Midbrain (tissue), 1 donor: ENCODE results near the gene INPP5B.
A peak's percentile ranks its signal among the peaks of the same experiment; 100 is the strongest.

ENCODE experiments used
- DNase-seq: peaks from one replicate; lab custom pipeline; 2025; lab: John Stamatoyannopoulos, UW

The INPP5B gene

GRCh38 chr1:37872692-37873091 lies 74.2 kb downstream of the INPP5B start:
- no peak for DNase-seq

- DNase-seq, result no peak
Measured at GRCh38 chr1:37868466-37868865, 78.4 kb downstream of the INPP5B start.

- no peak for DNase-seq
Measured at GRCh38 chr1:37867784-37868183, 79.1 kb downstream of the INPP5B start.

DNA sequence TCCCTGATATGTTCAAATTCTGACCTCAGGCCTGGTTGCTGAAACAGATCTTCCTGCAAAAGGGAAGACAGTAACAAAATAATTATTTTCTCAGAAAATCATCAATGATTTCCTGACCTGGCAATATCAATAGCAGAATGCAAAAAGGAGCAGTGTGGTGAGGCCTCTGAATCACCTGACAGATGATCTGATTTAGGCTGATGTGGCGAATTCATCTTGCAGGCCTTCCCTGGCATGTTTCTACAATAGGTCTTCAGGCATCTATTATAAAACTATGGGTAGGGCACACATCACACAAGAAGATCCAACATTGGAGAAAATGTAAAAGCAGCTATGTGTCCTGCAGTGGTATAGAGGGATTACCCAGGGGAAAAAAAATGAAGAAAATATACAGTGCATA lies 80.4 kb downstream of the INPP5B start:
- DNase-seq, result no peak

DNA sequence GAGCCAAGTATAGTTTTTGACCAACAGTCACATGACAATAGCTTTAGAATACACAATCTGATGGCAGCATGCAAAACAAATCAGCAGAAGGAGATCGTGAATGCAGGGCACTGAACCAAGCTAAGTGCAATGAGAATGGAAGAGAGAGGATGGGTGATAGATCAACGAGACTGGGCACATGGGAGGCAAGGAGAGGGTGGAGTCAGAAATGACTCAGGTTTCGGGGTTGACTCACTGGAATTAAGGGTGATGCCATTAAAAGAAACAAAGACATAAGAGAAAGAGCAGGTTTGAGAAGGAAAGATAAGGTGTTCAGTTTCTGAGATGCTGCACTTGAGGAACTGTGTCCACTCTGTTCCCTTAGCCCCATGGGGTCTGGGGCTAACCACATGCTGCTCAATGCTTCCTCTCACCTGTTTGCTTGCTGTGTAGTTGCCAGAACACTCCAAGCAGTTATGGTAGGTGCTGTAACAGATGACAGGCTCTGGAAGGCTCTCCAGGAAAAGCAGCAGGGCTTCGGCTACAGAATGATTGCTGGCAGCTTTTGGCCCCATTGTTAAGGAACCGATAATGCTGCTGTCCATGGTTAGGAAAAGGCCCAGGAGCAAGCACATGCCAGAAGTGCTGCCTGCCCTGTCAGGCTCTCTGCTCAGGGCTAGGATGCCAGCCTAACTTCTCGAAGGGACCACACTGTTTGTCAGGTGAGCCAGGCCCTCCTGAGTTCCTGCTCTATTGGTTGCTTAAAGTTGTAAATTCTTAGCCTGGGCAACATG lies 81.3 kb downstream of the INPP5B start:
- no peak for DNase-seq

DNA sequence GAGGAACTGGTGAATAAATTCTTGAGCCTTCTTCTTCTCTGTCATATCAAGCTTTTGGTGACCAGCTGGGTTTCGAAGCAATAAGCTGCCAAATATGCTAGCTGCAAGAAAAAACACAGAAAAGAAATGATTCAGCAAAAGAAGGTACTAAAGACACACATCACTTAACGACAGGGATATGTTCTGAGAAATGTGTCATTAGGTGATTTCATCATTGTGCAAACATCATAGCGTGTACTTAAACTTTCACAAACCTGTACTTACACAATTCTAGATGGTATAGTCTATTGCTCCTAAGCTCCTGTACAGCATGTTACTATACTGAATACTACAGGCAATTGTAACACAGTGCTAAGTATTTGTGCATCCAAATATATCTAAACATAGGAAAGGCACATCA lies 84.5 kb downstream of the INPP5B start:
- DNase-seq, result no peak

GRCh38 chr1:37861151-37861550 lies 85.7 kb downstream of the INPP5B start:
- no peak for DNase-seq

GRCh38 chr1:37860346-37860666 lies 86.5 kb downstream of the INPP5B start:
- no peak for DNase-seq

DNA sequence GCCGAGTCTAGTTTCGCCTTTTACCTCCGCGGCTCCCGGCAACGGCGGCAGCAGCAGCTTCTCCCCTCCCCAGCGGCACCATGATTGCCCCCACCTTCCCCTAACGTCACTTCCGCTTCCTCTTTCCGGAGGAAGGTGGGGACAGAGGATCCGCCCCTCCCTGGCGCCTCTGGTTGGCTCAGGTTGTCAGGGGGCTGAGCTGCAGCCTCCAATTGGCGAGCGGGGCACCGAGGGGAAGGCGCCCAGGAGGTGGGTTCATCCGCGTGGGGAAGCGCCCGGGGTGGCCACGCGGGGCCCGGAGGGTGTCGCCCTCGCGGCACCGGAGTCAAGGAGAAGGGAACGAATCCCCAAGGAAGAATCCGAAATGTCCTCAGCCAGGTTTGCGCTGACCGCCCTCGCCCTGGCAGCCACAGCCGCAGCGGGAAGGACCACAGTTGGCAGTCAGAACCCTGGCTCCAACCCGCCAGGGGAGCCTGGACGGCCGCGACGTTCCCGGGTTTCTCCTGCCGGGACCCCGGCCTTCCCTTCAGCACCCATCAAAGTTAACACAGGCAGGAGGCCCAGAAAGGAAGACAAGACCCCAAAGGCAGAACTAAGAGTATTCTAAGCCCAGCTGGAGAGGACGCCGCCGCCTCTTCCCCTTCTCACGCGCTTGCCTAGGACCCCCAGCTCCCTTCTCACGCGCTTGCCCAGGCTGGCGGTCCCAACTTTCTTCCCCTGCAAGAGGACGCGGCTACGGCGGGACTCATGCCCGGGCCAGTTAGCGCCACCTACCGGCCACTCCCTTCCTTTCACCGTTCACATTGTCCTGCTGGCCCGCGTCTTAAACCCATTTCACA lies 87.1 kb downstream of the INPP5B start, which contains the start of gene MTF1:
Gene MTF1 (minus strand): TSS at position 86 of the 839 bp plus-strand sequence. CDS start 1,934 bp downstream, outside the sequence.
- peak; percentile 98 for DNase-seq

DNA sequence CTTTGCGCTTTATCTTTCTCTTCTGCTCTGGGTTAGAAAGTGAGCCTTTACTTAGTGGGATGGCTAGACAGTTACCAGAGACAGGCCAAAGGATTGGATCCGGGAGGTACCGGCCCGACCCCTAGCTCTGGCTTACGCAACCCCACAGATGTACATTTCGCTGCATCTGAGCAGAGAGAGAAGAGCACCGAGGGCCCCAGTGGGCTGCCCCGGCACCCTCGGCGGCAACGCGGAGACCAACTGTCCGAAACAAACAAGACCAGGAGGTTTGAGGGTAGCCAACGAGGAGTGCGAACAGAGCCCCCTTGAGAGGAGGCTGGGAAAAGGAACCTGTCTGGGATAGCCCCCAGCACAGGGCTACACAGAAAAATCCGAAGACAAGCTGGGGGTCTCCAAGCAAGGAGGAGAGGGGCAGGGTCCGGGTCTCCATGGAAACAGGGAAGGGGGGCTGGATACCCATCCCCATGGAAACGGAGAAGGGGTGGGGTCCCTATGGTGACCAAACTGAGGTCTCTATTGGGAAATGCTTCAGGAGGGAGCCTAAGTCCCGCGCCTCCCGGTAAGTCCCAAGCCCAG lies 87.8 kb downstream of the INPP5B start:
- DNase-seq, result no peak

GRCh38 chr1:37854406-37854805 lies 92.4 kb downstream of the INPP5B start:
- no peak for DNase-seq

- no peak for DNase-seq
Measured at GRCh38 chr1:37853157-37853556, 93.7 kb downstream of the INPP5B start.

GRCh38 chr1:37851782-37852210 lies 95.1 kb downstream of the INPP5B start:
- no peak for DNase-seq

- no peak for DNase-seq
Measured at GRCh38 chr1:37851262-37851661, 95.6 kb downstream of the INPP5B start.

DNA sequence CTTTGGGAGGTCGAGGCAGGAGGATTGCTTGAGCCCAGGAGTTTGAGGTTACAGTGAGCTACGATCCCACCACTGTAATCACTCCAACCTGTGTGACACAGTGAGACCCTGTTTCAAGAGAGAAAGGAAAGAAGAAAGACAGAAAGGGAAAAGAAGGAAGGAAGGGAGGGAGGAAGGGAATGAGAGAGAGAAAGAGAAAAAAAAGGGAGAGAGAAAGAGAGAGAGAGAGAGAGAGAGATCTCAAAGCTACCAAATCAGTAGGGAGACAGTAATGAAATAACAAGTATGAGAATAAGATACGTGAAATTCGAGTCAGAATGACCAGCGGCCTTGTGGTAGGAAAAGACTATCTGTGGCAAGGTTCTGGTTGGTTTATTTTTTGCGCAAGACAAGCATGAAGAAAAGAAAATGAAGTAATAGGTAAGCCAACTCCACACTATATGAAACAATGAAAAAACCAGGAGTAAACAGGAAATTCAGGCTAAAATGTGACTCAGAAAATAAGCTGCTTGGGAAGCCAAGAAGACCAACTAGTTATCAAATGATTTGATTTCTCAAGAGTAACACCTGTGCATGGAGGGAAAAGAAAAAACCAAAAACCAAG lies 96.4 kb downstream of the INPP5B start:
- DNase-seq, result no peak

GRCh38 chr1:37849480-37849879 lies 97.4 kb downstream of the INPP5B start:
- no peak for DNase-seq

- no peak for DNase-seq
Measured at GRCh38 chr1:37846647-37847339, 100.1 kb downstream of the INPP5B start.

DNA sequence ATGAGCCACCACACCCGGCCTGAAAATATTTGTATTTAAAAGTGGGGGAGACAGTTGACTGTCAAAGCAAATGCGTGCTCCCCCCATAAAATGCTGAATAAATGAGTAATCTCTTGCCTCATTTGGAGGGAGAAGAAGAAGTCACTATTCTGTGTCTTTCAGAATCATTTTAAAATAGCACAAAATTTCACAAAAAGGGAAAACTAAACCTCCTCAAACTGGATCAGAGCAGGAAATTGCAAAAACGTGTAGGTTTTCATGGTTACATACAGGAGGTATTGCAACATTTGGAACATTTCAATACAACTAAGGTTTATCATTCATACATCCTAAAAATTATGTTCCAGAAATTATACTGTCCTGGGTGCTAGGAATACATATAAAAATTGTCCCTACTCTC lies 101.1 kb downstream of the INPP5B start:
- no peak for DNase-seq

DNA sequence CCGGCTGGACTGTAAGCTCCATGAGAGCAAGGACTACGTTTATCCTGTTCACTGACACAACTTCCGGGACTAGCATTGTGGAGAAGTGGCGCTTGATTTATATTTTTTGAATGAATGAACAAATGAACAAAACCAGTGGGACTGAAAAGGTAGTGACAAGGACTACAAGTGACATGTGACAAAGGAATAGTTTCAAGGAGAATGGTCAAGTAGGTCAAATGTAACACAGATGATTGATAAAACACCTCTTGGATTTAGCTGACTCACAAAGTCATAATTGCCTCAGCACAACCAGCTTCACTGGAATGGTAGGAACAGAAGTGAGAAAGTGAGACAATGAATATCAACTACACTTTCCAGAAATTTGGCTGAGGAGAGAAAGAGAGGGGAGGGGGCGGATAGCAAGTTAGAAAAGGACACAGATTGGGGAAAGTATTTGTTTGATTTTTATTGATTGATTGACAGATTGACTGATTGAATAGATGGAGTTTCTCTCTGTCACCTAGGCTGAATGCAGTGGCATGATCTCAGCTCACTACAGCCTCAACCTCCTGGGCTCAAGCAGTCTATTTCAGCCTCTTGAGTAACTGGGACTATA lies 101.7 kb downstream of the INPP5B start:
- DNase-seq, result no peak

- DNase-seq, result no peak
Measured at GRCh38 chr1:37844536-37844935, 102.3 kb downstream of the INPP5B start.

DNA sequence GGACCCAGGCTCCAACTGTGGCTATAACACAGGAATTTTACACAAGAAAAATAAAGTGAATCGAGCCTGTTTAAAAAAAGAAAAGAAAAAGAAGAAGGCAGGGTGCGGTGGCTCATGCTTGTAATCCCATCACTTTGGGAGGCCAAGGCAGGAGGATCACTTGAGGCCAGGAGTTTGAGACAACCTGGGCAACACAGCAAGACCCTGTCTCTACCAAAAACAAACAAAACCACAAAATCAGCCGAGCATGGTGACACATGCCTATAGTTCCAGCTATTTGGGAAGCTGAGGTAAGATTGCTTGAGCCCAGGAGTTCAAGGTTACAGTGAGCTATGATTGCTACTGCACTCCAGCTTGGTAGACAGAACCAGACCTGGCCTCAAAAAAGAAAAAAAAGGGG lies 105.2 kb downstream of the INPP5B start:
- DNase-seq, result no peak
